HG03439 (cell line): ENCODE data around the gene KRTAP4-16.
"Not testable (repeated sequence)": the region's sequence is repeated elsewhere in the genome, so short reads cannot be mapped to it uniquely, and the experiment has no call there.

Experiments used
- ATAC-seq: cut with Tn5 transposase; IDR thresholded peaks from one replicate; pipeline ENCODE4 v1.9.1; 2021; ENCODE audit warnings: mild to moderate bottlenecking, moderate library complexity; ENCODE audit not compliant: unreplicated experiment

KRTAP4-16 gene

GRCh38 chr17:41119696-41120690, 18.0 kb upstream of the KRTAP4-16 start:
- ATAC-seq: not testable (repeated sequence)

GRCh38 chr17:41118721-41119120, 16.7 kb upstream of the KRTAP4-16 start:
- ATAC-seq: no peak

- ATAC-seq: not testable (repeated sequence)
These were observed 15.9 kb upstream of the KRTAP4-16 start, which contains the start of gene KRTAP4-11 for GRCh38 chr17:41117846-41118386. Gene KRTAP4-11, minus strand, starts transcription at chr17:41118373. Its CDS starts 58 bp downstream, at chr17:41118315.

GRCh38 chr17:41116297-41116696, 14.3 kb upstream of the KRTAP4-16 start:
- no peak for ATAC-seq

GRCh38 chr17:41111151-41111885, 9.3 kb upstream of the KRTAP4-16 start:
- ATAC-seq: no peak

- not testable (repeated sequence) for ATAC-seq
These were observed 6.8 kb upstream of the KRTAP4-16 start for GRCh38 chr17:41108728-41109386.

GRCh38 chr17:41107941-41108450, 6.0 kb upstream of the KRTAP4-16 start:
- ATAC-seq: no peak

GRCh38 chr17:41105347-41105746, 3.3 kb upstream of the KRTAP4-16 start, which contains the start of gene KRTAP4-9:
Gene KRTAP4-9, plus strand, starts transcription at chr17:41105389. Its CDS starts 0 bp downstream, at chr17:41105389.
- not testable (repeated sequence) for ATAC-seq

- ATAC-seq: not testable (repeated sequence)
These were observed 2.5 kb upstream of the KRTAP4-16 start for GRCh38 chr17:41104386-41105038.

- no peak for ATAC-seq
These were observed 1.9 kb upstream of the KRTAP4-16 start for GRCh38 chr17:41103896-41104295.

- not testable (repeated sequence) for ATAC-seq
These were observed 2.1 kb downstream of the KRTAP4-16 start for GRCh38 chr17:41099682-41100480.

GRCh38 chr17:41098481-41098880, 3.5 kb downstream of the KRTAP4-16 start:
- no peak for ATAC-seq

- ATAC-seq: no peak
These were observed 4.0 kb downstream of the KRTAP4-16 start, which contains the start of gene KRTAP4-8 for GRCh38 chr17:41098042-41098441. Gene KRTAP4-8, minus strand, starts transcription at chr17:41098142. Its CDS starts 58 bp downstream, at chr17:41098084.

GRCh38 chr17:41096055-41096454, 6.0 kb downstream of the KRTAP4-16 start:
- no peak for ATAC-seq

GRCh38 chr17:41088760-41089352, 13.2 kb downstream of the KRTAP4-16 start:
- ATAC-seq: not testable (repeated sequence)

- not testable (repeated sequence) for ATAC-seq
These were observed 17.7 kb downstream of the KRTAP4-16 start, which contains the start of gene KRTAP4-7 for GRCh38 chr17:41084100-41084856. Gene KRTAP4-7, plus strand, starts transcription at chr17:41084150. Its CDS starts 57 bp downstream, at chr17:41084207.

- not testable (repeated sequence) for ATAC-seq
These were observed 18.6 kb downstream of the KRTAP4-16 start for GRCh38 chr17:41083427-41083826.

- no peak for ATAC-seq
These were observed 19.4 kb downstream of the KRTAP4-16 start for GRCh38 chr17:41082626-41083025.
